NCI-H2196 (cell line): ENCODE measurements around the gene USP7.
"Not testable (repeated sequence)": the region's sequence is repeated elsewhere in the genome, so short reads cannot be mapped to it uniquely, and the experiment has no call there.

Experiments
- DNase-seq: peaks from one replicate; lab custom pipeline; 2025; ENCODE audit not compliant: unreplicated experiment; lab: John Stamatoyannopoulos, UW

The USP7 gene

DNA sequence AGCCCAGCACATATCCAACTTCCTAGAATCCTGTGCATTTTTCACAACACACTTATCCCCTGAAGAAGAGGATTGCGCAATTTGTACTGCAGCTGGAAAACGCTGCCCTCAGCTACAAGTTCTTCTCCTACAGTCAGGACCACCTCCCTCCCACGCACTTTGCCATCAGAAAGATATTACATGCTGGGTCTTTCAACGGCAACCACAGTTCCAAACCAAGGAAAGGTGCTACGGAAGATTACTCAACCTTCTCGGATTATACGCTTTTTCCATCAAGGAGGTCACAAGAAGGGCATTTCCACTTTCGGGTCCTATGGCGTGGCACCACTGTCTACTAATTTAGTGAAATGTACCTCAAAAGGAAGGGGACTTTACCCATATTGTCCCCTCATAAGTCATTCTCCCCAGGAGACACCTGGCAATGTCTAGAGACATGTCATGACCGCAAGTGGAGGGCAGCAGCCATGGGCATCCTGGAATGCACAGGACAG is 35.2 kb downstream of the USP7 start:
- no peak for DNase-seq

DNA sequence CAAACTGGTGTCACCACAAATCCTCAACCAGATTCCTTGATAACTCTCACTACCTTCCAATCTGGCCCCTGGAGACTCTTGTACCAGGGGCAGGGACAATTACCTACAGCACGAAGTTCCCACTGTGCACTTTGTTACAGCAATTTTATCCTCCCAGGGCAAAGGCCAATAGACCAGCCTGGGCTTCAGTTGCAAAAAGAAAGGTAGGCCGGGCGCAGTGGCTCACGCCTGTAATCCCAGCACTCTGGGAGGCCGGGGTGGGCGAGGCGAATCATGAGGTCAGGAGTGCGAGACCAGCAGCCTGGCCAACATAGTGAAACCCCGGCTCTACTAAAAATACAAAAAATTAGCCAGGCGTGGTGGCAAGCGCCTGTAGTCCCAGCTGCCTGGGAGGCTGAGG is 36.9 kb downstream of the USP7 start:
- DNase-seq, result no peak

DNA sequence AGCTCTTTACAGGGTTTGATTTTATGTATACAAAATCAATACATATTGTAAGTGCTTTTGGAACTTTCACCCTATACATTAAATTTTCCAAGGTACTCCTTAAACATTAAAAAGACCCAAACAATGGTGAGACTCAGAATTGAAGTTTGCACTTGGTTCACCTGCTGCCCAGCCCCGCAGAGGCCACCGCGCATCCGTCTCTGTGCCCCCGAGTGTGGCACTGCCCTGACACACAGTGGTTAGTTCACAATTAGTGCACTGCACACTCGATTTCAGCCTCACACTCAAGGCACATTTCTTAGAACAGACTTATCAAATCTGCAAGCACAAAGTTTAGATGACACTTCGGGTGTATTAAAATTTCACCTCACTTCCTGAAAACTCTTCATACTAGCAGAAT is 38.3 kb downstream of the USP7 start:
- DNase-seq, result no peak

DNA sequence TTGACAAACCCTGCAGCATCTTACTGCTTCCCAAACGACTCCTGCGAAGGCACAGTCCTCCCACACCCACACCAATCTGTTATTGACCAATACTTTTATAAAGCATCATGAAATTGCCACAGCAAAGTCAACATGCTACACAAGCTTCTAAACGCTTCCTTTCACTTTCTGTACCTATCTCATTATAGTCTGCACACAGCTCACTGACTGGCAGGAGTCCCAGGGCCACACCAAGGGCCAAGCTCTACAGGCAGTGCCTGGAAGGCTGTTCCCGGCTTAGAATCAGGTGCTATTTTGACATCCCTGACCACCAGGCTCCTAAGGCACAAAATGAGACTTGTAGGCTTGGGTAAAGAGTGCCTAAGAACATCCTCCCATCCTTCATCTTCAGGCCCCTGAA is 39.5 kb downstream of the USP7 start:
- DNase-seq, result no peak

DNA sequence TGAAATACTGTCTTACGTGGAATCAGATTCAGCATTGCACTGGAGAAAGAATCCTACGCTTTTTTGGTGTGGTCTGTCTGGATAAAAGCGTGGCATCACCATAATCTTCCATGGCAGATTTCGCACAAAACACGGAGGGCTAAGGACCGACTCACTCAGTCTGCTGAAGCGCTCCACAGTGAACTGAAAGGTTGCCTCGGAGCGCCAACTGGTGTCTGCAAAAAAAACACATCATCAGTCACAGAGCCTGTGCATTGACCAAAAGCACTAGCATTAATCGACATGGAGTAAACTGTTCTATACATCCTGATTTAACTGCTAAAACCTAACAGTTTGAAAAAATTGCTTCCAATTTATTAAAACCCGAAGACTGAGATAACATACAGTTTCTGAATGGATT is 40.5 kb downstream of the USP7 start:
- DNase-seq, result no peak

DNA sequence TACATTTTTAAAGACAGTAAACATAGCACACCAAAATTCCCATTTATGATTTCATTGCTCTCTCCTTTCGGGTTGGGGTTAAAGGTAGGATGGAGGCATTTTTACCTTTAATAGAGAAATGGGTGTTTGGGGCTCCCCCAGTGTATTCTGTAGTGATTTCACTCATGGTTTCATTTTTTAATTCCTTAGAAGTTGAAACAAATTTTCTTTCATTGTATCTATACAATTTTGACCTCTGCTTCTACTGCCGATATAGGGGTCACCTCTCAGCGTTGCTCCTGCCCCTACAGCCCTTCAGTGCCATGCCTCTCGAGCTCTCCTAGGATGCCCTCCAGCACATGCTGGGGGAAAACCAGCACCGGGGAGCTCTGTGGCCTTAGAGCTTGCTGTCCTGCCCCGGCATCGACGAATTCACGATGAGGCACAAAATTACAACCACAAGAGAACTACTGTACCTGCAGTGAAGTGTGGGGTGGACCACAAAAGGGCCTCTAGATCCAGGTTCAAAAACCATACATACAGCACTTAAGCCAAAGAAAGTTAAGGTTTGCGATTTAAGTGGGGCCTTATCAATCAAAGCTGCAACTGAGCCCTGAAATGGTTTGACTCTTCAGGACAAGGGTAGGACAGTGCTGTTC is 42.2 kb downstream of the USP7 start:
- no peak for DNase-seq

DNA sequence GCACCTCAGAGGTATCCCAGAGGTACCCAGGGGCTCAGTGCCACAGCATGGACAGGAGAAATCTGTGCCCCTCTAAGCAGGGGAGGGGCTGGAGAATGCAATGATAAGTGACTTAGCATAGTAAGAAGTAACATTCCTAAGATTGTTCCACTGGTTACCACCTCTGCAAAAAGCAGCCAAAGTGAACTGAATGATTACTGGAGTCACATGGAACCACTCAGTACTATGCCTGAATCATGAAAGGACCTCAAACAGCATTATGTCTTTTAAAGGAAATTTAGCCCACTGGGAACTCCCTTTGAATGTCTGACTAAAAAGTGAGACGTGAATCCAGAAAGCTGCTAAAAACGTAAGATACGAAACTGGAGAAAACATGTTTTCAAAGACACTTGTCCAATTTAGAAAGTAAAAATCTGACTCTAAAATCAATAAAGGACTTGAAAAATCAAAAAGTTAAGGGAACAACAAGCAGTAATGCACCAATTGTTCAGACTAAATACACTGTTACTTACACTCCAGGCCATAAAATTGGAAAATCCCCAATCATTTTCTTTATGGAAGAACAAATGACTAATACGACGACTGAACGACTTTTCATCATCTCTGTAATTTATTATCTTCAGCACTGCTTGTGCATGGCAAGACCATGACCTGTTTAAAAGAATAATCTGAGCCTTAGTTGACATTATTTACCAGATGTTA is 42.9 kb downstream of the USP7 start:
- no peak for DNase-seq

DNA sequence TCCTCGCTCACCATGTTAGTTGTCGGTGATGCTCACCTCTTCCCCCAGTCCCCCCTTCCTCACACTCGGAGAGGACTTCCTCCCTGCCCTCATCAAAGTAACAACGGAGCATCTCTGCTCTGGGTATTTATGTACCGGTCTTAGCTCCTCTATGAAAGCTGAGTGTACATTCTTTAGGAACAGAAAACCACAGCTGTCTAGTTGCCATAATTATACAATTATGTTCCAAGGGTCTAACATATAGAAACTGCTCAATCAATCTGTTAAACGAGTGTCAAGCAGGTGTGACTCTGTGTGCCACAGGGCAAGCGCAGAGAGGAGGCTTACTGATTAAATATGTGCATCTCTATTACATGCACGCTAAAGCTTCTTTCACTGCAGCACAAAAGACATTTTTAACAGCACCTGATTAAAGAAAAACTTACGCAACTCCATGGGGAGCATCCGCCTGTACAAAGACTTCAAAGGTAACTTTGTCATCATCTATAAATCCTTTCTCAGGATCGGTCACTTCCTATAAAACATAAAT is 43.7 kb downstream of the USP7 start:
- DNase-seq, result no peak

DNA sequence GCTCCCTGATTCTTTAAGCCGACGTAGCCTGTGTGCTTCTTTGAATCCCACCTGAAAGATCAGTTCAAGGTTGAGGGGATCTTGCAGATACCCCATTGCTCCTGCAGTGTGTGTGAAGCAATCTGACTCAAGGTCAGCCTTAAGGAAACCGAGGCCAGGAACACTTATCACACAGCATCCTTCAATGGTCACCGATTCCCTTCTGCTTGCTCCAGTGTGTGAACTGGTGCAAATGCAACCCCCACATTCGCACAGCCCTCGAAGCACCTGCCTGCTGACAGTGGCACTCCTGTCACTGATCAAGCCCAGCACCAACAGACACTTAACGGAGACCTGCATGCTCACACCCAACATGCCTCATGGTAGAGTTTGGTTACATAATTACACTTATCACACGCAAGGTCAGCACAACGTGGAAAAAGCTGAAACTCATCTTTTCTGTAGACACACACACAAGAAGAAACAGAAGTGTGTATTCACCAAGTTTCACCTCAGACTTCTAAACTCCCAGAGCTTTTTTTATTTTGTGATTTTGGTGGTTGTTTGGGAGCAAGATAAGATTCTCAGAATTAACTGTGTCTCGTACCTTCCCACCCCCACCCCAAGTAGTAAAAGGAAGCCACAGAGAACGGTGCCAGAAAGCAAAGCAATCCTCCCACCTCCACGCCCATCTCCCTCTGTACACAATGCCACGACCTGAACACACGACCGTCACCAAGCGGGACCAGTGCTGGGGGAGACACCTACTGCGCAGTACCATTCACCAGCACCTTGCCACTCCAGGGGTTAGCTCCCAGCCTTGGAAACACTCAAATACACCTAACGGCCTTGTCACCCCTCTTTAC is 44.4 kb downstream of the USP7 start:
- DNase-seq, result no peak

DNA sequence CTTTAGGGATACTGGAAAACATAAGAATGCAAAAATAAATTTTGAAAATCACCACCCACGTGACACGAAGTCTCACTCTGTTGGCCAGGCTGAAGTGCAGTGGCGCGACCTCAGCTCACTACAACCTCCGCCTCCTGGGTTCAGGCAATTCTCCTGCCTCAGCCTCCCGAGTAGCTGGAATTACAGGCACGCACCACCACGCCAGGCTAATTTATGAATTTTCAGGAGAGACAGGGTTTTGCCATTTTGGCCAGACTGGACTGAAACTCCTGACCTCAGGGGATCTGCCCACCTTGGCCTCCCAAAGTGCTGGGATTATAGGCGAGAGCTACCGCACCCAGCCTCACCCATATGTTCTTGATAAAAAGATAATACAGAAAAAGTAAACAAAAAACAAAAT is 46.4 kb downstream of the USP7 start:
- not testable (repeated sequence) for DNase-seq

DNA sequence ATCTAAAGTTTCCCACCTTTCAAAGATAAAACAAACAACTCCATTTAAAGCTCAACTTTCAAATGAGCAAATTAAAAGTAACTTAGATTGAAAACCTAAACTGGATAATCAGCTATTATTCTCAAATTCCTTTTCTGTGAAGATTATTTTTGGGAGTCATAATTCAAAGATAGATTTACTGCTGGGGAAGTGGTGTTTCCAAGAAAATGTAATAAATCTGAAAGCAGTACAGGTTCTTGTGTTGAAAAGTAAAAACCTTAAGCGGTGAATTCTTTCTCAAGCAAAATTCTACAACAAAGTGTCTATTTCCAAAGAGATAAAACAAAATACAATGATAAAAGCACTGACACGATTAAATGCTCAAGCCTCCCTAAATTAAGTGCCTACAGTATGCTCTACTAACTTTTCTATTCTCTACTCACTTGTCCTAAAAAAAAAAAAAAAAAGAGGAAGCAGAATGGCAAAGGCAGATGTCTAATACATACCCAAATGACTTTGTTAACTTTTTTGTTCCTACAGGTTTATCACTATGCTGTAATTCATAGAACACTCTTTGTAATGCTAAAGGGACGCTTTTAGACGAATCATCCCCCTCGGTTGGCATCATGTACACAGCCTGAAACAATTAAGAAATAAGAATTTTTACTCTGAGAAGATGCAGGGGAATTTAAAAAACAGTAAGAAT is 47.0 kb downstream of the USP7 start:
- no peak for DNase-seq

DNA sequence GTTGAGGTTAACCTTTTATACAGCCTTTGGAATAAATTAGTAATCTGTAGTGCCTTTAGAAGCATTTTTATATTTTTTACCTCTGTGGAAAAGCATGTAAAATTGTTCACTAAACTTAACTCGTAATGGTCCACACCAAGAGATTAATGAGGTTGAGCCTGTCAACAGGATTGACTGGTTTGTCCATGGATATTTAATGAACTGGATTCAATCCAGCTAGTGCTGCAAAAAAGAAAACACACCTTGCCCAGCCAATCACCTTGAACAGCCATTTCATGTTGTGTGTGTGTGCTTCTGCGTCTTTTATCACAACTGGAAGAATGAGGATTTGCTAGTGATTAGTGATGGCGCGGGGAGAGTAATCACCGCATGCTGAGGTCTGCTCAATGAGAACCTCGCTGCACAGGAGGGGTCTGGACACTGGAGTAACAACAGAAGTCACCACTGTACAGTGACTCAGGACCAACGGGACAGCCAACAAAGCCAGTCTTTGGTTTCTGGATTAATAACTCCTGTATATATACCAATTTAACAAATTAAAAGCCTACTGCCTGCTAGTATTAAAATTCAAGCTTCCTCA is 47.9 kb downstream of the USP7 start:
- no peak for DNase-seq

DNA sequence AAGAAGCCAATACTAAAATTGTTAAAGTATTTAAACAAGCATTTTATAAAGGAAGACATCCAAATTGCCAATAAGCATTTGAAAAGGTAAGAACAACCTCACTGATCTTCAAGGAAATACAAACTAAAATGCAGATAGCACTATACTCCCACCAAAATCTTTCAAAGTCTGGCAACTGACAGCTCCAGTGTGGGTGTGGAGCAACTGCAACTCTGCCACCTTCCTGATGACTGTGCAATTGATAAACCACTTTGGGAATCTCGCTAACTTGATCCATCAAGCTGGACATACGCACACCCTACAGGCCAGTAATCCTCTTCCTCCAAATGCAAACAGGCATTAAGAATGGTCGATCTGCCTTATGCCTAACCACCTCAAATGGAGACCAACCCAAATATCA is 49.6 kb downstream of the USP7 start:
- no peak for DNase-seq

DNA sequence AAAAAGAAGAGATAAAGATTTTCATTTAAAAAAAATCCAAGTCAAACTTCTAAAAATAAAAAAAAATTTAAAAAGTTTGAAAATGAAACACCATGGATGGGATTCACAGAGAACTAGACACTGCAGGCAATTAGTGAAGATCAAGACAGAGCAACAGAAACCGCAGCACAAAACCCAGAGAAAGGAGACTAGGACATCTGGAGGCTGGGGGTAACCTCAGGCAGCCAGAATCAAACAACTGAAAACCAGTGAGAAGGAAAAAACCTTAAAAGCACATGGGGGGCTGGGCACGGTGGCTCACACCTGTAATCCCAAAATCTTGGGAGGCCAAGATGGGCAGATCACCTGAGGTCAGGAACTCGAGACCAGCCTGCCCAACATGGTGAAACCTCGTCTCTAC is 50.9 kb downstream of the USP7 start:
- no peak for DNase-seq

DNA sequence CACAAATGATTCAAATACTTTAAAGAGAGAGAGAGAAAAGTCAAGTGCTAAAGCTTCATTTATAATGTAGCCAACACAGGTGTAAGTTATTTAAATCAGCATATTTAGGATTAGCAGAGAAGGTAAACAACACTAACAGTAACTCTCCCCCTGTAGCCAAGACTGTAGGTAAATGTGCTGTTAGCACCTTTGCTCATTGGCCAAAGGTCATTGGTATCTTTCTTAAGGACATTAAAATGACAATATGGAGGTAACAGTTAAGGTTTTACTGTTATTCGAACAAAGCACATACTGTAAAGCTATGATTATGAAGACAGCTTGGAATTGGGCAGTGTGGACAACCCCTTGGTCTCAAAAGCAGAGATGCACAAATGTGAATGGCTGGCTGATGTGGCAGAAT is 52.9 kb downstream of the USP7 start:
- DNase-seq, result no peak

DNA sequence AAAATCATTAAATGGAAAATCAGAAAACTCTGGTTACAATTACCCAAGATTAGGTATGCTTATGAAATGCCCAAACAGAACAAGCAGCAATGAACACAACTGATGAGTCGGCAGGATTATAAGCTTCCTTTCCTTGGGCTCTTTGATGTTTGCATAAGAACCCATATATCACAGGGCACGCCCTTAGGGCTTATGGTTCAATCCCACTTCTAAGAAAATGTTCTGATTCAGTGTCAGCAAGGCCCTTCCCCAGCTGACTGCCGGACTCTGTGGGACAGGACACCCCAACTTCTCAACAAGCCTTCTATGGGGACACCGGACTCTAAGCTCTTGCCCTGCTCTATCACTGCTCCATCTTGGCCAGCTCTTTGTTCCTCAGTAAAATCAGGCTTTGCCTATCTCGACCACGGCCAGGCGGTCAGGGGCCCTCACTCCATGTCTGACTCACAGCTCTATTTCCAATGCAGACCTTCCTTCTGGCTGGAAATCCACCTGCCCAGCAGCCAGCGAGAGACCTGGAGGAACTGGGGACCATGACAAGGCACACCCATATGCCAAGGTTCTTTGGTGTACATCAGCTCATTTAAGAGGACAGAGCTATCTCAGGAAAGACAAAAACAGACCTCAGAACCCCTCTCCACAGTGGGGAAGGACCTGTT is 54.8 kb downstream of the USP7 start:
- DNase-seq, result no peak

DNA sequence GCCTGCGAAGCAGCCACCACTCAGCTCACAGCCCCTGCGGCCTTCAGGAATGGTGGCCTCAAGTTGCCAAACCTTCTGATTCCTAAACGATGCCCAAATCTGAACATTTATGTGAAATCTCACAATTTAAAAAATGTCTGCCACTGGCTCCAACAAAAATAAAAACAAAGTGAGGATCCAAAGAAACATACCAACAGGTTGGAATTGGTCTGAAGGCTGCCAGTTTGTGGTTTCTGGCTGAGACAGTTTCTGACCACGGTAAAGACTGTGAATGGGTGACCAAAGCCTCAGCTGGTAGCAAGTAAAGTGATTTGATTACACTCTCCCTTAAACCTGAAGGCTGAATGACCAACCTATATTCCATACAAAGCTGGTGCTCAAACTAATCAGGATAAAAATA is 56.6 kb downstream of the USP7 start:
- DNase-seq, result no peak

DNA sequence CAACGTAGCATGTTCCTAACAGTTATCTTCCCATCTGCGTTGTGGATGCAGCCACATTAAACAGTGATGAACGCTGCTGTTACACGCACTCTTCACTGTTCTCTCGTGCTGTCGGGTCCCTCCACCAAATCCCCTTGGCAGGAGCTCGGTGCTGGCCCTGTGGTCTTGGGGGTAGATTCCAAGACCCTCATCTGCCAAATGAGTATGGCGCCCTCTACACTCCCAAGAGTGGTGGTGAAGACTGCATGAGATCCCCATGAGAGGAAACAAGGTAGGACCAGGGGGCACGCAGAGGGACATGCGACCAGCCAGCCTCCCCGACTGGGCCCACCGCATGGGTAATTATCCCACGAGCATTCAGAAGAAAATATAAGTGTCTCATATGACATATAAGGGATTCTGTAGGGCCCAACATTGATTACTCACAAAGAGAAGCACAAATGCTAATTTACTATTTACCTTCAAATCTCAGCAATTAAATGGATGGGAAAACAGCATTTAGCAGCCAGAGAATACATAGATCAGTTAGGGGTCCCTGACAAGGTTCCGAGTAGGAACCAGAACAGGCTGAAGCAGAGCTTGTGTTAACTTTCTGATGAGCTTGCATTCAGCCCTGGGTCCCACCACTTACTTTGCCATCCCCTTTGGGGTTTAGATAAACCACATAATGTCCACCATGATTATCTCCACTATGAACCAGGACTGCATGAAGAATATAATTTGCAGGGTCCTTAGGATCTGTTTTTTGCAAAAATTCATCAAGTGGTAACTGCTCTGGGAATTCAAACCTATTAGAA is 57.7 kb downstream of the USP7 start:
- DNase-seq, result no peak

DNA sequence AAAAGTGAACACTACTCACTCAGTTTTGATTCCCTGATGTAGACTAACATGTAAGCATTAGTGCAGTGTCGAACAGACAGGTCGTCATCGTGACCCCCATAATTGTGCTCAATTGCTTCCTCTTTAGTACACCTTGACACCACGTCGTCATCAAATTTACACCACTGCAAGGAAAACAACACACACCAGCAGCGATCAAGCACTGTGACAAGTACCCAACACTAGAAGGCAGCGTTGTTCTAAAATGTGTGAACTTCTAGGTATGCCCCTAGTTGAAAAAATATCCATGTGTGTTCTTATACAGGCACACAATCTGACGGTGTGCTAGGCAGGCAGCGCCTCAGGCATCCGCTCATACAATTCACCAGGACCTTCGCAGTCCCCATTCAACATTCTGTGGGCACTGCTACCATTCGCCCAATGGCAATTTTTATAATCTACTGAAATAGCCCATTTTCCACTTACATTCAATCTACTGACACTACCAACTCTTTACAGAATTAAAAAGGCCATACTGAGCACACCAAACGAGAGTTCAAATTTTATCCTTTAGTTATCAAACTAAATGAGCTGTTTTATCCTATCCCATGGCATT is 58.4 kb downstream of the USP7 start:
- peak; percentile 31 for DNase-seq
